K562 (cell line): ENCODE data around the gene DTL. TPM values are rescaled to one million over a fixed set of nuclear protein-coding genes. Genes with fewer than 3 reads are reported as not detected.
A peak's percentile ranks its signal among the peaks of the same experiment; 100 is the strongest.

Source experiments
- AFF1 ChIP-seq, 2 experiments: fragments of 450-650 bp; IDR thresholded peaks; 2 replicates each; pipeline ENCODE4 v1.6.1; 2018; ENCODE audit warnings: mild to moderate bottlenecking in 2 of 2, low read depth in 1 of 2; ENCODE audit not compliant: partially characterized antibody in 2 of 2
- ARNT ChIP-seq, 2 experiments: fragments of 450-650 bp; IDR thresholded peaks; 2 replicates each; pipeline ENCODE4 v1.6.1; 2016; ENCODE audit warnings: mild to moderate bottlenecking in 1 of 2
- BRD4 ChIP-seq: fragments of 200-600 bp; sonication (generic); IDR thresholded peaks from 2 replicates; pipeline ENCODE4 v1.6.1; 2017; ENCODE audit warnings: inconsistent platforms
- KLF6 ChIP-seq: fragments of 250-450 bp; sonication (Bioruptor Pico); IDR thresholded peaks from 2 replicates; pipeline ENCODE4 v1.4.0; 2020; ENCODE audit warnings: mild to moderate bottlenecking, moderate library complexity, borderline replicate concordance
- NFIX ChIP-seq: fragments of 250-450 bp; sonication (Bioruptor Pico); IDR thresholded peaks from 2 replicates; pipeline ENCODE4 v1.4.0; 2020; ENCODE audit warnings: low read depth, mild to moderate bottlenecking, moderate library complexity
- PHF20 ChIP-seq: fragments of 450-650 bp; IDR thresholded peaks from 2 replicates; pipeline ENCODE4 v1.6.1; 2018; ENCODE audit not compliant: partially characterized antibody
- ZBTB26 ChIP-seq: fragments of 450-650 bp; formaldehyde crosslinking; IDR thresholded peaks from 2 replicates; pipeline ENCODE4 v1.4.0; 2022; ENCODE audit warnings: missing genetic modification characterization
- ZNF318 ChIP-seq, 2 experiments: fragments of 450-650 bp; IDR thresholded peaks; 2 replicates each; pipeline ENCODE4 v1.6.1; 2016; ENCODE audit warnings: mild to moderate bottlenecking in 2 of 2, borderline replicate concordance in 1 of 2, low read depth in 1 of 2, moderate library complexity in 1 of 2
- ZNF512 ChIP-seq: IDR thresholded peaks from 2 replicates; pipeline ENCODE4 v1.6.1; 2016; ENCODE audit warnings: missing genetic modification characterization, missing compliant biosample characterization
- ZNF764 ChIP-seq: fragments of 250-450 bp; sonication (Bioruptor Pico); IDR thresholded peaks from 2 replicates; pipeline ENCODE4 v1.4.0; 2020; ENCODE audit warnings: low read depth, mild to moderate bottlenecking, moderate library complexity
- polyA plus RNA-seq, 8 experiments: library from polyadenylated mRNA; depleted of rRNA in 4 of 8; stranded (reverse) in 5 of 8; unstranded in 3 of 8; fragments of >200 nt; fragmentation: Nextera tagmentation in 2 of 8; fragmentation: Illumina TruSeq in 1 of 8; extraction: Ambion mirVana in 2 of 8; extraction: Trizol in 1 of 8; gene quantifications; 2 replicates each; pipeline versions ENCODE4 v1.2.1 to v1.2.3, GENCODE V29; 2011 to 2014; ENCODE audit warnings: inconsistent platforms in 1 of 8, missing spikeins in 1 of 8
- total RNA-seq, 7 experiments: library from RNA; depleted of rRNA in 6 of 7; stranded (reverse); fragments of >200 nt in 6 of 7; fragmentation: Illumina TruSeq in 2 of 7; extraction: Trizol in 2 of 7; gene quantifications; 2 replicates each; pipeline versions ENCODE4 v1.2.1 to v1.2.3, GENCODE V29; 2011 to 2021; ENCODE audit warnings: low replicate concordance in 1 of 7

DTL gene
- total and polyA plus RNA-seq, 9 of the 15 experiments (the other 6 are each of a cell fraction or from before 2014, with no cell fraction given) = 38.3 to 81.0 (median 63.2) TPM

- TF ChIP-seq ZNF318 (IDR thresholded peaks at IDR 0.05; ENCODE audit: borderline replicate concordance in 1 of 2, low read depth in 1 of 2) = 0 out of 4 replicates have a peak, but pooled peaks of 1 of the 2 experiments have one; percentile 22
- no peak for TF ChIP-seq ZBTB26
- TF ChIP-seq KLF6 (CRISPR knock-in tag) = no peak
- TF ChIP-seq ZNF512 (tag) = no peak
- TF ChIP-seq AFF1 (IDR thresholded peaks at IDR 0.05; ENCODE audit: low read depth in 1 of 2, partially characterized antibody in 2 of 2) = no peak
- peak; percentile 65 for TF ChIP-seq NFIX (CRISPR knock-in tag)
- peak; percentile 32; the same call in 1 of the 2 replicates for TF ChIP-seq ZNF764 (CRISPR knock-in tag)
- no peak for TF ChIP-seq PHF20
- TF ChIP-seq ARNT (IDR thresholded peaks at IDR 0.05) = no peak
- TF ChIP-seq BRD4 = no peak
Observed at GRCh38 chr1:212060632-212061472, 25.3 kb downstream of the DTL start (continued).
